Spleen (tissue), 11 donors: ENCODE measurements around the gene ESYT2. TPM values are rescaled to one million over a fixed set of nuclear protein-coding genes. Genes with fewer than 3 reads are reported as not detected.

Source experiments
- DNase-seq: peaks from one replicate; pipeline ENCODE4 v3.0.0-alpha.2; 2020
- H3K27ac ChIP-seq, 8 donors: fragments of 200-600 bp; sonication (generic) in 7 of 8; 1 replicate in 4 of 8; 2 replicates in 4 of 8; pipeline versions ENCODE4 v1.5.0 to v1.8.0; 2016 to 2021; ENCODE audit warnings: inconsistent platforms in 4 of 8, mild to moderate bottlenecking in 4 of 8, moderate library complexity in 1 of 8
- H3K27me3 ChIP-seq, 7 donors: fragments of 200-600 bp; sonication (generic) in 6 of 7; replicated peaks in 1 of 7; 1 replicate in 4 of 7; 2 replicates in 3 of 7; pipeline versions ENCODE4 v1.5.0 to v1.8.0; 2016 to 2021; ENCODE audit warnings: inconsistent platforms in 3 of 7, mild to moderate bottlenecking in 1 of 7
- H3K36me3 ChIP-seq, 6 donors: fragments of 200-600 bp; sonication (generic) in 5 of 6; 1 replicate in 4 of 6; 2 replicates in 2 of 6; pipeline versions ENCODE4 v1.5.0 to v1.8.0; 2016 to 2021; ENCODE audit warnings: inconsistent platforms in 2 of 6
- H3K4me1 ChIP-seq, 6 donors: fragments of 200-600 bp; sonication (generic) in 5 of 6; 1 replicate in 3 of 6; 2 replicates in 3 of 6; pipeline versions ENCODE4 v1.5.0 to v1.8.0; 2016 to 2021; ENCODE audit warnings: inconsistent platforms in 3 of 6
- H3K4me3 ChIP-seq, 8 donors: fragments of 200-600 bp; sonication (generic) in 7 of 8; 1 replicate in 4 of 8; 2 replicates in 4 of 8; pipeline versions ENCODE4 v1.5.0 to v1.8.0; 2016 to 2021; ENCODE audit warnings: inconsistent platforms in 4 of 8, mild to moderate bottlenecking in 4 of 8, moderate library complexity in 2 of 8
- H3K9me3 ChIP-seq, 8 donors: fragments of 200-600 bp; sonication (generic) in 7 of 8; 1 replicate in 4 of 8; 2 replicates in 4 of 8; pipeline versions ENCODE4 v1.5.0 to v1.8.0; 2016 to 2021; ENCODE audit warnings: inconsistent platforms in 4 of 8
- POLR2A ChIP-seq, 3 donors: fragments of 450-650 bp; IDR thresholded peaks; one replicate each; pipeline ENCODE4 v1.5.1; 2017; ENCODE audit warnings: antibody characterized with exemption in 3 of 3, mild to moderate bottlenecking in 1 of 3
- POLR2AphosphoS5 ChIP-seq, 3 donors: sonication (generic); formaldehyde crosslinking; IDR thresholded peaks; one replicate each; pipeline ENCODE4 v1.5.1; 2017; ENCODE audit warnings: antibody characterized with exemption in 3 of 3
- WGBS, 5 donors: extraction: QIAGEN DNeasy Blood & Tissue Kit in 3 of 5; methylation state at CpG; one replicate each; pipeline versions ENCODE4 v1.1.5 to v1.1.7; 2013 to 2018; 5-methylcytosine and 5-hydroxymethylcytosine counted together
- intact Hi-C: fragments of 100-400 bp; cut with DNase I; formaldehyde crosslinking; loops from one replicate; pipeline ENCODE4 v1.15.0; 2023; ENCODE audit warnings: low total_unique reads
- polyA plus RNA-seq, 3 donors: library from polyadenylated mRNA; stranded (reverse); fragments of 200-250 nt; gene quantifications; one replicate each; pipeline ENCODE4 v1.2.1, GENCODE V29; 2013
- total RNA-seq, 7 donors: library from RNA; depleted of rRNA in 3 of 7; stranded (reverse); fragments of >200 nt in 3 of 7; fragmentation: NEBNext Ultra II Directional in 4 of 7; extraction: Animal tissue kit (Norgen Biotek cat#: 25700) in 4 of 7; gene quantifications; one replicate each; pipeline versions ENCODE4 v1.1.0 to v1.2.1, GENCODE V29; 2016 to 2021
- TF ChIP-seq, protein P1 (sequence below), 11 experiments: fragments of 200-600 bp in 7 of 11; fragments of 450-650 bp in 4 of 11; sonication (generic) in 4 of 11; IDR thresholded peaks in 8 of 11; conservative IDR thresholded peaks in 3 of 11; 1 replicate in 7 of 11; 2 replicates in 4 of 11; pipeline versions ENCODE4 v1.4.0 to v1.8.0; 2016 to 2021; ENCODE audit warnings: antibody characterized with exemption in 11 of 11, inconsistent platforms in 4 of 11, mild to moderate bottlenecking in 1 of 11
- donor health status: healthy with polysubstance abuse.
- donor health status: DM: no; HTN: no; CAD: no; lungs with moderate emphysema.
- donor health status: DM: no; HTN: no; CAD: no.
- donor health status: Bipolar disorder and iron deficiency.
- donor health status: healthy.
- donor health status: DM: no; HTN: no; CAD: no.
- donor health status: DM: yes; HTN: yes; CAD: no.

Gene ESYT2
- total and polyA plus RNA-seq, 10 donors = 6.6 to 61.0 (median 45.9) TPM

DNA sequence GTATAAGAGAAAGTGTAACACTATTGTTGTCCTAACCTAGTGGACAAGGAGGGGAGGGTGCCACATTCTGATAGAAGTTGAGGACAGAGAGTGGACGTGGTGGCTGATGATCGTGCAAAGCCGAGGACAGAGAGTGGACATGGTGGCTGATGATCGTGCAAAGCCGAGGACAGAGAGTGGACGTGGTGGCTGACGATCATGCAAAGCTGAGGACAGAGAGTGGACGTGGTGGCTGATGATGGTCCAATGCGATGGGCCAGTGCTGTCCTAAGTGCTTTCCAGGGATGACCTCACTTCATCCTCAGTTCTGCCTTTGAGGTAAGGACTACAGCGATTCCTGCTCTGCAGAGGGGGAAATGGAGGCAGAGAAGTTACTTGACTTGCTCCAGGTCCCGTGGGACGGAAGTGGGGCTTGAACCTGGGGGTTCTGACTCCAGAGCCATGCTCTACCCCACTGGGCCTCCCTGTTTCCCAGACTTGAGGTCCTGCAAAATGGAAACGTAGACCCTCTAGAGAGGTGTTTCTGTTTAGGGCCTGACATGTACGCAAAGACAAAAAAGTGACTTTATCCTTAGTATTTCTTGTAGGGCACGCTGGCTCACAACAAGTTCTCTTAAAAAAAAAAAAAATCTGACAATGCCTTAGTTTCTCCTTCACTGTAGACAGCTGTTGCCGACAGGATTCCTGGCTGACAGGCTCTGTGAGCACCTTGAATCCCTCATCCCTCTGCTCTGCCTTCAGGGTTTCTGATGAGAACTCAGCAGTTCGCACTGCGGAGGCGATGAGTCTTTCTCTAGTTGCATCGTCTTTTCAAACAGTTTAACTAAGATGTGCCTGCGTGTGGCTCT, 104.4 kb downstream of the ESYT2 start:
- TF ChIP-seq POLR2A (IDR thresholded peaks at IDR 0.05) = no peak
- Histone ChIP-seq H3K9me3 (no peaks in the 10 kb centered on the region), H3K27me3 (no peaks in the 10 kb centered on the region), H3K4me3 (no peak overlapping the region), H3K27ac (no peak overlapping the region), H3K4me1 (no peaks in the 10 kb centered on the region), H3K36me3 (peaks cover 0 to 2% (median 0%) of the 10 kb centered on the region in 6 donors)
- 90 to 94% (median 94%) methylated on average over 21 of the region's 21 CpGs for WGBS, 5 donors
- intact Hi-C loops = no loop called here
- DNase-seq = no peak

DNA sequence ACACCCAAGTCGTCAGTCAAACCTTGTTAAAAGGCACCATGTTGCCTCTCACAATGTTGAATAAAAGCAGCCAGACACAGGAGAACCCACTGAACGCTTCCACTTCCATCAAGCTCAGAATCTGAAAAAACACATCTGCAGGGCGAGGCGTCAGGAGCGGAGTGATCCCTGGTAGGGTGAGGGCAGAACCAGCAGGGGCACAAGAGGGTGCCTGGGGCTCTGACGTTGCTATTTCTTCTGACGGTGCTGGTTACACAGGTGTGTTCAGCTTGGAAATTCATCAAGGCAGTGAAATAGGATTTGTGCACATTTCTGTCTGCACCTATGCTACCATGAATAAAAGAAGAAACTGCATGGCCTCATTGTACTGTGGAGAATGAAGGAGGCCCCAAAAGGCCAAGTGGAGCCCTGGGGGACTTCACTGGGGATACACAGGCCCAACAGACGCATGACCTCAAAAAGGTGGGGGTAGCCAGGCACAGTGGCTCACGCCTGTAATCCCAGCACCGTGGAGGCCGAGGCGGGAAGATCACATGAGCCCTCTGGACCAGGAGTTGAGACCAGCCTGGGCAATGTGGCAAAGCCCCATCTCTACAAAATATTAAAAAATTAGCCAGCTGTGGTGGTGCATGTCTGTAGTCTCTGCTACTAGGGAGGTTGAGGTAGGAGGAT, 105.5 kb downstream of the ESYT2 start:
- H3K27ac ChIP-seq = no peak overlapping the region
- WGBS, 5 donors = 87 to 94% (median 91%) methylated on average over 12 of the region's 12 CpGs
- H3K4me1 ChIP-seq = no peaks in the 10 kb centered on the region
- DNase-seq = no peak
- H3K27me3 ChIP-seq = no peaks in the 10 kb centered on the region
- intact Hi-C loops = no loop called here
- no peak overlapping the region for H3K4me3 ChIP-seq
- TF ChIP-seq POLR2AphosphoS5 (IDR thresholded peaks at IDR 0.05) = no peak
- no peak for TF ChIP-seq POLR2A (IDR thresholded peaks at IDR 0.05)
- TF ChIP-seq, protein P1, sequence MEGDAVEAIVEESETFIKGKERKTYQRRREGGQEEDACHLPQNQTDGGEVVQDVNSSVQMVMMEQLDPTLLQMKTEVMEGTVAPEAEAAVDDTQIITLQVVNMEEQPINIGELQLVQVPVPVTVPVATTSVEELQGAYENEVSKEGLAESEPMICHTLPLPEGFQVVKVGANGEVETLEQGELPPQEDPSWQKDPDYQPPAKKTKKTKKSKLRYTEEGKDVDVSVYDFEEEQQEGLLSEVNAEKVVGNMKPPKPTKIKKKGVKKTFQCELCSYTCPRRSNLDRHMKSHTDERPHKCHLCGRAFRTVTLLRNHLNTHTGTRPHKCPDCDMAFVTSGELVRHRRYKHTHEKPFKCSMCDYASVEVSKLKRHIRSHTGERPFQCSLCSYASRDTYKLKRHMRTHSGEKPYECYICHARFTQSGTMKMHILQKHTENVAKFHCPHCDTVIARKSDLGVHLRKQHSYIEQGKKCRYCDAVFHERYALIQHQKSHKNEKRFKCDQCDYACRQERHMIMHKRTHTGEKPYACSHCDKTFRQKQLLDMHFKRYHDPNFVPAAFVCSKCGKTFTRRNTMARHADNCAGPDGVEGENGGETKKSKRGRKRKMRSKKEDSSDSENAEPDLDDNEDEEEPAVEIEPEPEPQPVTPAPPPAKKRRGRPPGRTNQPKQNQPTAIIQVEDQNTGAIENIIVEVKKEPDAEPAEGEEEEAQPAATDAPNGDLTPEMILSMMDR (IDR thresholded peaks at IDR 0.05 in 8 of 11, conservative IDR thresholded peaks at IDR 0.05 in 3 of 11) = no peak
- no peaks in the 10 kb centered on the region for H3K9me3 ChIP-seq
- no peaks in the 10 kb centered on the region for H3K36me3 ChIP-seq

DNA sequence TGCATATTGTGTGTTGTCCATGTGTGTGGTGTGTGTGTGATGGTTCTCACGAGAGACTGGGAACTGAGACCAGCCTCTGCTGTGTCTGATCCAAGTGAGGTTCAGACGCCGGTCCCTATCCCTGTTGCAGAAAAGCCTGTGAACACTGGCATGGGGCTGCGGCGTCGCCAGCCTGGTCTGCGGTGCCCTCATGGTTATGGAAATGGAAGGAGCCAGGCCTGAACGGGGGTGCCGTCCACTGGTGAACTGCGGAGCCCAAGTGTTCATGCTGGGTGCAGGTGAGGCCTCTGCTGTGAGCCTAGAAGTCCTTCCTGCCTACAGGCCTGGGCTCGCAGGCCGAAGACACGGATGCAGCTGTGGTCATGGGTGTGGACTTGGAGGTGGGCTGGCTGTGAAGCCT, 106.0 kb downstream of the ESYT2 start:
- no peaks in the 10 kb centered on the region for H3K27me3 ChIP-seq
- H3K9me3 ChIP-seq = no peaks in the 10 kb centered on the region
- whole genome bisulfite sequencing, 5 donors = 88 to 97% (median 94%) methylated on average over 13 of the region's 13 CpGs

DNA sequence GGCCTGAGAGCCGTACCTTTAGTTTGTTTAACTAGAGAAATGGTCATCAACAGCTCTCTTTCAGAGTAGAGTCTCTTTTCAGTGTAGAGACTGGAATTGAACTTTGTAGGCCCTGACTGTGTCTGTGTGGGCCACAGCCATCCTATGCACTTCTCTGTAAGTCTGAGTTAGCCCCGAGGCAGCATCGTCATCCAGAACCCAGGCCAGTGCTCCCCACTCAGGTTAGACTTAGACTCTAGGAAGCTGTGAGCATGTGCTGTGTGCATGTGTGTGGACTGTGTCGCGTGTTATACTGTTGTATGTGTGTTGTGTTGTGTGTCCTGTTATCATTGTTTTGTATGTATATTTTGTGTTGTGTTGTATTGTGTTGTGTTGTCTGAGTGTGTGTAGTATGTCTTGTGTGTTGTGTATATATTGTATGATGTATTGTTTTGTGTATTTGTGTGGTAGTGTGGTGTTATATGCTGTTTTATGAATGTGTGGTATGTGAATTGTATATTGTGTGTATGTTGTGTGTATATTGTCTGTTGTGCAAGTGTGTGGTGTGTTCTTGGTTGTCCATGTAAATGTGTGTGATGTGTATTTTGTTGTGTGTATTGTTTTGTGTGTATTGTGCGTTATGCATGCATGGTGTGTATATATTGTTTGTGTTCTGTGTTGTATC, 106.6 kb downstream of the ESYT2 start:
- 85 to 96% (median 92%) methylated on average over 6 of the region's 6 CpGs for WGBS, 5 donors
- TF ChIP-seq, protein P1 (IDR thresholded peaks at IDR 0.05 in 8 of 11, conservative IDR thresholded peaks at IDR 0.05 in 3 of 11) = no peak
- no peak for TF ChIP-seq POLR2A (IDR thresholded peaks at IDR 0.05)
- TF ChIP-seq POLR2AphosphoS5 (IDR thresholded peaks at IDR 0.05) = no peak
- Histone ChIP-seq H3K9me3 (no peaks in the 10 kb centered on the region), H3K27me3 (no peaks in the 10 kb centered on the region), H3K4me1 (no peaks in the 10 kb centered on the region), H3K36me3 (no peaks in the 10 kb centered on the region), H3K27ac (no peak overlapping the region), H3K4me3 (no peak overlapping the region)
- intact Hi-C loops = no loop called here
- no peak for DNase-seq

More for the DNA sequence above, 106.0 kb downstream of the ESYT2 start:
- Histone ChIP-seq H3K4me1 (no peaks in the 10 kb centered on the region), H3K27ac (no peak overlapping the region), H3K4me3 (no peak overlapping the region), H3K36me3 (no peaks in the 10 kb centered on the region)
- intact Hi-C loops = no loop called here
- no peak for DNase-seq
- TF ChIP-seq POLR2A (IDR thresholded peaks at IDR 0.05) = no peak
- TF ChIP-seq, protein P1 (IDR thresholded peaks at IDR 0.05 in 8 of 11, conservative IDR thresholded peaks at IDR 0.05 in 3 of 11) = no peak
- no peak for TF ChIP-seq POLR2AphosphoS5 (IDR thresholded peaks at IDR 0.05)
